Activated CD4-positive, alpha-beta T cell treated with anti-CD3 and anti-CD28 coated beads, Interleukin-2, amount 50 U/mL, for 4 hours (primary cell): Measurements from ENCODE around the gene SUPT20HL1.
"Not testable (repeated sequence)": the region's sequence is repeated elsewhere in the genome, so short reads cannot be mapped to it uniquely, and the experiment has no call there.

Source experiments
- DNase-seq, 2 experiments: peaks; one replicate each; pipeline ENCODE4 v3.0.0-alpha.2; 2020

SUPT20HL1 gene

GRCh38 chrX:24364326-24364725, 3.9 kb downstream of the SUPT20HL1 start:
- no peak for DNase-seq

GRCh38 chrX:24364851-24365538, 4.6 kb downstream of the SUPT20HL1 start:
- DNase-seq, result no peak

- DNase-seq, result not testable (repeated sequence)
Measured at GRCh38 chrX:24366762-24367400, 6.4 kb downstream of the SUPT20HL1 start.

GRCh38 chrX:24369816-24370215, 9.4 kb downstream of the SUPT20HL1 start:
- no peak for DNase-seq

- peak; percentile 48 to 52 for DNase-seq
Measured at GRCh38 chrX:24371391-24371972, 11.0 kb downstream of the SUPT20HL1 start.

- no peak for DNase-seq
Measured at GRCh38 chrX:24372021-24372763, 11.8 kb downstream of the SUPT20HL1 start.

GRCh38 chrX:24375600-24376131, 15.2 kb downstream of the SUPT20HL1 start:
- no peak for DNase-seq

GRCh38 chrX:24376403-24376802, 16.0 kb downstream of the SUPT20HL1 start:
- no peak for DNase-seq

GRCh38 chrX:24377195-24377594, 16.8 kb downstream of the SUPT20HL1 start:
- DNase-seq, result no peak

- no peak for DNase-seq
Measured at GRCh38 chrX:24377911-24378468, 17.6 kb downstream of the SUPT20HL1 start.

- DNase-seq, result no peak
Measured at GRCh38 chrX:24378706-24379105, 18.3 kb downstream of the SUPT20HL1 start.

- DNase-seq, result no peak
Measured at GRCh38 chrX:24380262-24381187, 20.1 kb downstream of the SUPT20HL1 start.

GRCh38 chrX:24382315-24382714, 21.9 kb downstream of the SUPT20HL1 start:
- not testable (repeated sequence) for DNase-seq

GRCh38 chrX:24387724-24388123, 27.3 kb downstream of the SUPT20HL1 start:
- no peak for DNase-seq

GRCh38 chrX:24391389-24391788, 30.9 kb downstream of the SUPT20HL1 start:
- DNase-seq, result no peak

GRCh38 chrX:24391843-24392242, 31.4 kb downstream of the SUPT20HL1 start:
- DNase-seq, result no peak

- no peak for DNase-seq
Measured at GRCh38 chrX:24392709-24393108, 32.3 kb downstream of the SUPT20HL1 start.

- DNase-seq, result peak; percentile 13 to 26
Measured at GRCh38 chrX:24395775-24396174, 35.3 kb downstream of the SUPT20HL1 start.

- DNase-seq, result no peak
Measured at GRCh38 chrX:24396236-24396930, 35.9 kb downstream of the SUPT20HL1 start.

- DNase-seq, result no peak
Measured at GRCh38 chrX:24396931-24397279, 36.5 kb downstream of the SUPT20HL1 start.

GRCh38 chrX:24398766-24399165, 38.3 kb downstream of the SUPT20HL1 start:
- no peak for DNase-seq
